Kidney epithelial cell (primary cell): ENCODE results near the gene SLC25A1. TPM values are rescaled to one million over a fixed set of nuclear protein-coding genes. Genes with fewer than 3 reads are reported as not detected.

Experiments used
- DNase-seq: peaks from one replicate; pipeline ENCODE4 v3.0.0-alpha.2; 2010; ENCODE audit warnings: low read depth
- H3K27me3 ChIP-seq: 2 replicates; pipeline ENCODE4 v1.6.0; 2011; ENCODE audit warnings: low read length; ENCODE audit not compliant: control insufficient read depth, insufficient read depth
- H3K36me3 ChIP-seq: 2 replicates; pipeline ENCODE4 v1.5.1; 2011; ENCODE audit warnings: low read length; ENCODE audit not compliant: control insufficient read depth, insufficient read depth
- H3K4me3 ChIP-seq: 2 replicates; pipeline ENCODE4 v1.5.1; 2011; ENCODE audit warnings: low read depth, mild to moderate bottlenecking, control low read depth, low read length
- CTCF ChIP-seq: IDR thresholded peaks from 2 replicates; pipeline ENCODE4 v1.5.1; 2011; ENCODE audit warnings: mild to moderate bottlenecking, moderate library complexity, low read length, control low read depth, inconsistent platforms; ENCODE audit not compliant: insufficient read depth, poor library complexity, severe bottlenecking
- total RNA-seq: library from RNA; depleted of rRNA; stranded (reverse); fragments of >200 nt; gene quantifications from 2 replicates; pipeline ENCODE4 v1.2.3, GENCODE V29; 2015

The SLC25A1 gene
- 82.7 and 98.8 TPM in 2 replicates for total RNA-seq

- peak; percentile 21 for DNase-seq
- TF ChIP-seq CTCF, result no peak
- Histone ChIP-seq H3K36me3 (peaks cover 4% of the 10 kb centered on the region), H3K4me3 (peak within 1 kb of the TSS; percentile 57), H3K27me3 (no peaks in the 10 kb centered on the region)
These were observed at the start of gene SLC25A1 for GRCh38 chr22:19178657-19179496. Gene SLC25A1, minus strand, starts transcription at chr22:19178736. Its CDS starts 63 bp downstream, at chr22:19178673.

- H3K36me3 ChIP-seq, result no peaks in the 10 kb centered on the region
- TF ChIP-seq CTCF, result no peak
- DNase-seq, result no peak
These were observed 49.6 kb upstream of the SLC25A1 start for GRCh38 chr22:19228179-19228578.

GRCh38 chr22:19226428-19226827 is 47.9 kb upstream of the SLC25A1 start:
- TF ChIP-seq CTCF, result no peak
- no peaks in the 10 kb centered on the region for H3K27me3 ChIP-seq
- DNase-seq, result no peak
- H3K36me3 ChIP-seq, result no peaks in the 10 kb centered on the region
- H3K4me3 ChIP-seq, result no peak overlapping the region

More at GRCh38 chr22:19228179-19228578, 49.6 kb upstream of the SLC25A1 start:
- Histone ChIP-seq H3K4me3 (no peak overlapping the region), H3K27me3 (no peaks in the 10 kb centered on the region)

DNA sequence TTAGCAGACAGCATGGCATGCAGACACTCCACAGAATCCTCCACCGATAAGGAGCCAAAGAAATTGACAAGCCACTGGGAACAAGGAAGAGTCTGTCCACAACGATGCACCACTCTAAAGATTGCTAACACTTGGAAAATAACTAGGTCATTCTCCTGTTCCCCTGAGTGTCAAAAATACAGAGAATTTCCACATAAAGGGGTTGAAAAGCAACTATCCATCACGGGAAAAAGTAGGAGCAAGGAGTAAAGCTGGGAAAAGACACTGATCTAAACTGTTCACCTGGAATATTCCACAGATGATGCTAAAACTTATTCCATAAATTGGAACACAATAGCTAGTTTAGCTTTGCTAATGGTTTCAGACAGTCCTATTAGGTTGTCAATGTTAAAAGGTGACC is 47.0 kb upstream of the SLC25A1 start:
- Histone ChIP-seq H3K4me3 (no peak overlapping the region), H3K36me3 (no peaks in the 10 kb centered on the region), H3K27me3 (no peaks in the 10 kb centered on the region)
- DNase-seq, result no peak
- no peak for TF ChIP-seq CTCF

- TF ChIP-seq CTCF, result no peak
These were observed 46.4 kb upstream of the SLC25A1 start for GRCh38 chr22:19224985-19225384.

DNA sequence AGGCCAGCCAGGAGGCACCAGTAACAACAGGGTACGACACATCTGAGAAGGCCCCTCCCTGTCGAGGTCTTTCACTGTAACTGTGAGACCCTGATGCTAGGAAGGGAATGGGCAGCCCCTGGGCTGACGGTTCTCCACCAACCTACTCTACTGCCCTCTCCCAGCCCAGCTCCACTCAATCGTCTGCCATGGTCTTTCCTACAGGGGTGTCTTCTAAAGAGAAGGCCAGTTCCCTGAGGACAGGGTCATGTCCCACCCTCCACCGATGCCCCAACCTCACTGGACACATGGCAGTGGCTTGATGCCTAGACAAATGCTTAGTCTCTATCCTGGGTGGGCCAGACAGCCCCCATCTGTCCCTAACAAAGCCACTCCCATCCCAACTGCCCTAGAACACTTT is 46.0 kb upstream of the SLC25A1 start:
- DNase-seq, result no peak
- TF ChIP-seq CTCF, result no peak
- H3K4me3 ChIP-seq, result no peak overlapping the region
- H3K36me3 ChIP-seq, result no peaks in the 10 kb centered on the region
- no peaks in the 10 kb centered on the region for H3K27me3 ChIP-seq

More at GRCh38 chr22:19224985-19225384, 46.4 kb upstream of the SLC25A1 start:
- DNase-seq, result no peak
- no peaks in the 10 kb centered on the region for H3K36me3 ChIP-seq
- H3K4me3 ChIP-seq, result no peak overlapping the region
- H3K27me3 ChIP-seq, result no peaks in the 10 kb centered on the region
